GM12878 (cell line): Measurements from ENCODE around the gene GDE1. TPM values are rescaled to one million over a fixed set of nuclear protein-coding genes. Genes with fewer than 3 reads are reported as not detected.

Experiments
- ATAC-seq: fragments of 200-7000 bp; cut with Tn5 transposase; 3 replicates; pipeline ENCODE4 v1.9.1; 2020; ENCODE audit warnings: mild to moderate bottlenecking, moderate library complexity
- BruUV-seq: library from RNA; stranded (reverse); fragments of 400-500 nt; replicated peaks from 2 replicates; lab custom pipeline; 2021; lab: Mats Ljungman, UMichigan
- CTCF ChIA-PET: fragments of 300-600 bp; sonication (Branson Sonifier 250); formaldehyde crosslinking; extraction: SDS; loops from one replicate; lab custom pipeline; 2021; ENCODE audit warnings: inconsistent platforms; lab: Yijun Ruan, JAX
- POLR2A ChIA-PET: fragments of 350-600 bp; formaldehyde crosslinking; extraction: SDS; loops from one replicate; lab custom pipeline; 2021; ENCODE audit warnings: inconsistent platforms; lab: Charles Lee
- RAD21 ChIA-PET: fragments of 300-600 bp; sonication (Branson Sonifier 250); formaldehyde crosslinking; loops from one replicate; lab custom pipeline; 2023; ENCODE audit warnings: antibody characterized with exemption; ENCODE audit not compliant: unreplicated experiment; lab: Charles Lee
- SMC1A ChIA-PET: fragments of 300-600 bp; sonication (Branson Sonifier 250); formaldehyde crosslinking; loops from one replicate; lab custom pipeline; 2023; ENCODE audit not compliant: unreplicated experiment, uncharacterized antibody; lab: Charles Lee
- DNase-seq: peaks from one replicate; pipeline ENCODE4 v3.0.0-alpha.2; 2011; ENCODE audit warnings: low read depth, low spot score
- FAIRE-seq: peaks from 3 replicates; lab custom pipeline; 2011; peaks lifted over from hg19 to GRCh38; lab: Jason Lieb, UNC
- H2AFZ ChIP-seq: 2 replicates; pipeline ENCODE4 v1.6.0; 2011; ENCODE audit warnings: low read depth, low read length, control low read depth; ENCODE audit not compliant: control insufficient read depth
- H3K27ac ChIP-seq: 2 replicates; pipeline ENCODE4 v1.5.1; 2011; ENCODE audit warnings: control low read depth; ENCODE audit not compliant: control insufficient read depth, insufficient read depth
- H3K27me3 ChIP-seq, 2 experiments: replicated peaks in 1 of 2; 2 replicates each; pipeline versions ENCODE4 v1.6.0 to v1.6.1; 2011; ENCODE audit warnings: low read length in 1 of 2; ENCODE audit not compliant: control insufficient read depth in 2 of 2, insufficient read depth in 2 of 2
- H3K36me3 ChIP-seq, 2 experiments: 2 replicates each; pipeline ENCODE4 v1.5.1; 2011; ENCODE audit warnings: low read length in 1 of 2; ENCODE audit not compliant: control insufficient read depth in 2 of 2, insufficient read depth in 2 of 2
- H3K4me1 ChIP-seq: 2 replicates; pipeline ENCODE4 v1.6.1; 2011; ENCODE audit warnings: mild to moderate bottlenecking, low read length, moderate library complexity, mixed read lengths; ENCODE audit not compliant: control insufficient read depth, insufficient read depth
- H3K4me2 ChIP-seq: 2 replicates; pipeline ENCODE4 v1.6.0; 2011; ENCODE audit warnings: control low read depth; ENCODE audit not compliant: control insufficient read depth, insufficient read depth
- H3K4me3 ChIP-seq: fragments of 200-600 bp; sonication (generic); 2 replicates; pipeline ENCODE4 v1.5.1; 2016
- H3K79me2 ChIP-seq: 2 replicates; pipeline ENCODE4 v1.6.0; 2011; ENCODE audit warnings: low read length; ENCODE audit not compliant: control insufficient read depth, insufficient read depth
- H3K9ac ChIP-seq: 2 replicates; pipeline ENCODE4 v1.8.0; 2011; ENCODE audit warnings: low read length, control low read depth, mixed read lengths; ENCODE audit not compliant: control insufficient read depth, insufficient read depth
- H3K9me3 ChIP-seq: replicated peaks from 3 replicates; pipeline ENCODE4 v1.5.1; 2011; ENCODE audit warnings: mild to moderate bottlenecking, low read length; ENCODE audit not compliant: control insufficient read depth, insufficient read depth
- H4K20me1 ChIP-seq: 2 replicates; pipeline ENCODE4 v1.6.0; 2011; ENCODE audit not compliant: control insufficient read depth, insufficient read depth
- BMI1 ChIP-seq: fragments of 450-650 bp; IDR thresholded peaks from 2 replicates; pipeline ENCODE4 v1.6.1; 2016; ENCODE audit warnings: mild to moderate bottlenecking, moderate library complexity, borderline replicate concordance
- CHD2 ChIP-seq: IDR thresholded peaks from 2 replicates; pipeline ENCODE4 v1.6.1; 2011; ENCODE audit warnings: low read depth, low read length, improper control_type of control experiment, borderline replicate concordance
- GABPA ChIP-seq: IDR thresholded peaks from 2 replicates; pipeline ENCODE4 v1.6.1; 2014; ENCODE audit warnings: antibody characterized with exemption, low read depth, mild to moderate bottlenecking, inconsistent platforms
- IKZF1 ChIP-seq: fragments of 450-650 bp; conservative IDR thresholded peaks from 2 replicates; pipeline ENCODE4 v1.6.1; 2017; ENCODE audit warnings: antibody characterized with exemption, mild to moderate bottlenecking
- KLF5 ChIP-seq: fragments of 450-650 bp; IDR thresholded peaks from 2 replicates; pipeline ENCODE4 v1.6.1; 2014; ENCODE audit warnings: mild to moderate bottlenecking; ENCODE audit not compliant: partially characterized antibody
- MTA2 ChIP-seq: fragments of 450-650 bp; IDR thresholded peaks from 2 replicates; pipeline ENCODE4 v1.6.1; 2016; ENCODE audit warnings: low read depth, mild to moderate bottlenecking, moderate library complexity
- MTA3 ChIP-seq: IDR thresholded peaks from 2 replicates; pipeline ENCODE4 v1.6.1; 2012; ENCODE audit warnings: low read length, inconsistent platforms, borderline replicate concordance
- NFIC ChIP-seq: IDR thresholded peaks from 2 replicates; pipeline ENCODE4 v1.6.1; 2012; ENCODE audit warnings: low read depth, mild to moderate bottlenecking, inconsistent platforms, low read length, moderate library complexity
- PAX5 ChIP-seq: IDR thresholded peaks from 2 replicates; pipeline ENCODE4 v1.6.1; 2011; ENCODE audit warnings: low read depth, low read length, borderline replicate concordance
- PAX8 ChIP-seq: fragments of 450-650 bp; IDR thresholded peaks from 2 replicates; pipeline ENCODE4 v1.6.1; 2017; ENCODE audit warnings: mild to moderate bottlenecking, moderate library complexity
- POU2F2 ChIP-seq: IDR thresholded peaks from 3 replicates; pipeline ENCODE4 v1.6.1; 2011; ENCODE audit warnings: low read depth, mild to moderate bottlenecking, low read length, borderline replicate concordance
- RB1 ChIP-seq: fragments of 450-650 bp; formaldehyde crosslinking; IDR thresholded peaks from 2 replicates; pipeline ENCODE4 v1.6.1; 2017; ENCODE audit warnings: mild to moderate bottlenecking, borderline replicate concordance
- SIN3A ChIP-seq: IDR thresholded peaks from 2 replicates; pipeline ENCODE4 v1.6.1; 2012; ENCODE audit warnings: low read depth, low read length, improper control_type of control experiment
- SMARCA5 ChIP-seq: fragments of 450-650 bp; IDR thresholded peaks from 2 replicates; pipeline ENCODE4 v1.6.1; 2017; ENCODE audit warnings: mild to moderate bottlenecking
- TARDBP ChIP-seq: IDR thresholded peaks from 2 replicates; pipeline ENCODE4 v1.6.1; 2016; ENCODE audit warnings: borderline replicate concordance
- TBL1XR1 ChIP-seq: IDR thresholded peaks from 2 replicates; pipeline ENCODE4 v1.6.1; 2012; ENCODE audit warnings: low read depth, low read length, improper control_type of control experiment
- ZNF207 ChIP-seq: fragments of 450-650 bp; IDR thresholded peaks from 2 replicates; pipeline ENCODE4 v1.6.1; 2014; ENCODE audit warnings: antibody characterized with exemption, mild to moderate bottlenecking, borderline replicate concordance
- WGBS: methylation state at CpG from one replicate; pipeline ENCODE4 v1.1.6; 2016; ENCODE audit warnings: low lambda C conversion rate; ENCODE audit not compliant: insufficient replicate concordance, insufficient coverage; ENCODE audit errors: missing lambda C conversion rate; 5-methylcytosine and 5-hydroxymethylcytosine counted together
- in situ Hi-C: fragments of 300-500 bp; cut with MboI; formaldehyde crosslinking; loops from 9 replicates; pipeline ENCODE4 v1.14.3; 2018; ENCODE audit warnings: mixed read lengths
- intact Hi-C: fragments of 100-400 bp; cut with micrococcal nuclease; formaldehyde crosslinking; loops from one replicate; pipeline ENCODE4 v1.14.2; 2022; ENCODE audit not compliant: unreplicated experiment
- polyA plus RNA-seq, 11 experiments: library from polyadenylated mRNA; depleted of rRNA in 4 of 11; unstranded in 6 of 11; stranded (reverse) in 5 of 11; fragments of >200 nt; fragmentation: Nextera tagmentation in 4 of 11; fragmentation: Illumina TruSeq in 1 of 11; extraction: Ambion mirVana in 4 of 11; extraction: Trizol in 1 of 11; gene quantifications; 1 replicate in 1 of 11; 2 replicates in 10 of 11; pipeline versions ENCODE4 v1.2.1 to v1.2.3, GENCODE V29; 2011 to 2016; ENCODE audit warnings: inconsistent platforms in 2 of 11, missing spikeins in 2 of 11, low read depth in 1 of 11
- total RNA-seq, 4 experiments: library from RNA; depleted of rRNA in 3 of 4; stranded (reverse); fragments of >200 nt in 3 of 4; fragmentation: Illumina TruSeq in 1 of 4; extraction: Trizol in 1 of 4; gene quantifications; 2 replicates each; pipeline versions ENCODE4 v1.2.1 to v1.2.3, GENCODE V29; 2013 to 2021
- TF ChIP-seq, protein P1 (sequence below): fragments of 150-350 bp; IDR thresholded peaks from 2 replicates; pipeline ENCODE4 v1.6.1; 2016; ENCODE audit warnings: low read depth, low read length
- TF ChIP-seq, protein P2 (sequence below): fragments of 450-650 bp; conservative IDR thresholded peaks from 2 replicates; pipeline ENCODE4 v1.6.1; 2017; ENCODE audit warnings: mild to moderate bottlenecking, moderate library complexity

The GDE1 gene
- total and polyA plus RNA-seq, 10 of the 15 experiments (the other 5 are each of a cell fraction or from before 2014, with no cell fraction given): 14.8 to 31.8 (median 21.0) TPM

- TF ChIP-seq, protein P1, sequence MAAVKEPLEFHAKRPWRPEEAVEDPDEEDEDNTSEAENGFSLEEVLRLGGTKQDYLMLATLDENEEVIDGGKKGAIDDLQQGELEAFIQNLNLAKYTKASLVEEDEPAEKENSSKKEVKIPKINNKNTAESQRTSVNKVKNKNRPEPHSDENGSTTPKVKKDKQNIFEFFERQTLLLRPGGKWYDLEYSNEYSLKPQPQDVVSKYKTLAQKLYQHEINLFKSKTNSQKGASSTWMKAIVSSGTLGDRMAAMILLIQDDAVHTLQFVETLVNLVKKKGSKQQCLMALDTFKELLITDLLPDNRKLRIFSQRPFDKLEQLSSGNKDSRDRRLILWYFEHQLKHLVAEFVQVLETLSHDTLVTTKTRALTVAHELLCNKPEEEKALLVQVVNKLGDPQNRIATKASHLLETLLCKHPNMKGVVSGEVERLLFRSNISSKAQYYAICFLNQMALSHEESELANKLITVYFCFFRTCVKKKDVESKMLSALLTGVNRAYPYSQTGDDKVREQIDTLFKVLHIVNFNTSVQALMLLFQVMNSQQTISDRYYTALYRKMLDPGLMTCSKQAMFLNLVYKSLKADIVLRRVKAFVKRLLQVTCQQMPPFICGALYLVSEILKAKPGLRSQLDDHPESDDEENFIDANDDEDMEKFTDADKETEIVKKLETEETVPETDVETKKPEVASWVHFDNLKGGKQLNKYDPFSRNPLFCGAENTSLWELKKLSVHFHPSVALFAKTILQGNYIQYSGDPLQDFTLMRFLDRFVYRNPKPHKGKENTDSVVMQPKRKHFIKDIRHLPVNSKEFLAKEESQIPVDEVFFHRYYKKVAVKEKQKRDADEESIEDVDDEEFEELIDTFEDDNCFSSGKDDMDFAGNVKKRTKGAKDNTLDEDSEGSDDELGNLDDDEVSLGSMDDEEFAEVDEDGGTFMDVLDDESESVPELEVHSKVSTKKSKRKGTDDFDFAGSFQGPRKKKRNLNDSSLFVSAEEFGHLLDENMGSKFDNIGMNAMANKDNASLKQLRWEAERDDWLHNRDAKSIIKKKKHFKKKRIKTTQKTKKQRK: no peak
- TF ChIP-seq MTA3: no peak
- no peak for TF ChIP-seq ZNF207
- no peak for TF ChIP-seq TBL1XR1
- no peak for TF ChIP-seq RB1
- no peak for TF ChIP-seq IKZF1
- TF ChIP-seq PAX8: no peak
- no peak for TF ChIP-seq TARDBP
- no peak for TF ChIP-seq PAX5
Observed at GRCh38 chr16:19463468-19464315, 58.2 kb downstream of the GDE1 start (continued).

- intact Hi-C loops: no loop called here
- no peaks in the 10 kb centered on the region for H3K27me3 ChIP-seq
- SMC1A ChIA-PET: interaction anchor here (0.6 kb wide), 1 partner anchor 13 kb away, joined by 3 read pairs; no protein-coding TSS in a partner anchor
Observed at GRCh38 chr16:19460397-19460796, 61.5 kb downstream of the GDE1 start.

More at GRCh38 chr16:19460397-19460796, 61.5 kb downstream of the GDE1 start:
- ATAC-seq: no peak
- Histone ChIP-seq H3K9me3 (no peaks in the 10 kb centered on the region), H3K27ac (no peak overlapping the region), H2AFZ (no peak overlapping the region), H3K36me3 (no peaks in the 10 kb centered on the region), H3K4me2 (no peak overlapping the region), H3K79me2 (no peaks in the 10 kb centered on the region), H3K4me1 (no peaks in the 10 kb centered on the region), H3K9ac (no peak overlapping the region), H4K20me1 (no peaks in the 10 kb centered on the region), H3K4me3 (no peak overlapping the region)
- no peak for DNase-seq
- FAIRE-seq: no peak
- BruUV-seq: no TSS peak
- 20% methylated on average over 2 of the region's 2 CpGs for WGBS
- ChIA-PET POLR2A (no interaction called here), CTCF (no interaction called here), RAD21 (no interaction called here)
- in situ Hi-C loops: no loop called here
- TF ChIP-seq, protein P2, sequence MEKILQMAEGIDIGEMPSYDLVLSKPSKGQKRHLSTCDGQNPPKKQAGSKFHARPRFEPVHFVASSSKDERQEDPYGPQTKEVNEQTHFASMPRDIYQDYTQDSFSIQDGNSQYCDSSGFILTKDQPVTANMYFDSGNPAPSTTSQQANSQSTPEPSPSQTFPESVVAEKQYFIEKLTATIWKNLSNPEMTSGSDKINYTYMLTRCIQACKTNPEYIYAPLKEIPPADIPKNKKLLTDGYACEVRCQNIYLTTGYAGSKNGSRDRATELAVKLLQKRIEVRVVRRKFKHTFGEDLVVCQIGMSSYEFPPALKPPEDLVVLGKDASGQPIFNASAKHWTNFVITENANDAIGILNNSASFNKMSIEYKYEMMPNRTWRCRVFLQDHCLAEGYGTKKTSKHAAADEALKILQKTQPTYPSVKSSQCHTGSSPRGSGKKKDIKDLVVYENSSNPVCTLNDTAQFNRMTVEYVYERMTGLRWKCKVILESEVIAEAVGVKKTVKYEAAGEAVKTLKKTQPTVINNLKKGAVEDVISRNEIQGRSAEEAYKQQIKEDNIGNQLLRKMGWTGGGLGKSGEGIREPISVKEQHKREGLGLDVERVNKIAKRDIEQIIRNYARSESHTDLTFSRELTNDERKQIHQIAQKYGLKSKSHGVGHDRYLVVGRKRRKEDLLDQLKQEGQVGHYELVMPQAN: no peak
- TF ChIP-seq PAX5 (no peak), IKZF1 (no peak), SIN3A (no peak), KLF5 (no peak), POU2F2 (no peak), BMI1 (no peak), NFIC (no peak), TBL1XR1 (no peak), GABPA (no peak), CHD2 (no peak), SMARCA5 (no peak), MTA2 (no peak)
